ENCODE results near the gene RHBDD1. TPM values are rescaled to one million over a fixed set of nuclear protein-coding genes. Genes with fewer than 3 reads are reported as not detected.

The RHBDD1 gene
- polyA plus RNA-seq, 2 donors, result 3.9 to 5.2 TPM

- 94% methylated on average over 5 of the region's 5 CpGs for WGBS, 2 donors
- Histone ChIP-seq H3K27ac (ENCODE audit: low read depth in 2 of 2, low read length in 1 of 2) (no peak overlapping the region), H3K4me1 (ENCODE audit: control insufficient read depth in 2 of 2, insufficient read depth in 2 of 2, low read length in 1 of 2) (no peaks in the 10 kb centered on the region), H3K36me3 (ENCODE audit: control insufficient read depth in 2 of 2, insufficient read depth in 2 of 2, low read length in 1 of 2) (peaks cover 3 to 4% of the 10 kb centered on the region in 2 donors), H3K27me3 (ENCODE audit: control insufficient read depth in 1 of 2, insufficient read depth in 2 of 2, low read length in 2 of 2) (no peaks in the 10 kb centered on the region), H3K4me3 (ENCODE audit: low read depth in 1 of 2, low read length in 2 of 2) (no peak overlapping the region), H3K9me3 (ENCODE audit: control insufficient read depth in 2 of 2, insufficient read depth in 1 of 2, low read depth in 1 of 2, low read length in 1 of 2) (no peaks in the 10 kb centered on the region)
Observed at GRCh38 chr2:226875438-226876225, 39.8 kb downstream of the RHBDD1 start.

DNA sequence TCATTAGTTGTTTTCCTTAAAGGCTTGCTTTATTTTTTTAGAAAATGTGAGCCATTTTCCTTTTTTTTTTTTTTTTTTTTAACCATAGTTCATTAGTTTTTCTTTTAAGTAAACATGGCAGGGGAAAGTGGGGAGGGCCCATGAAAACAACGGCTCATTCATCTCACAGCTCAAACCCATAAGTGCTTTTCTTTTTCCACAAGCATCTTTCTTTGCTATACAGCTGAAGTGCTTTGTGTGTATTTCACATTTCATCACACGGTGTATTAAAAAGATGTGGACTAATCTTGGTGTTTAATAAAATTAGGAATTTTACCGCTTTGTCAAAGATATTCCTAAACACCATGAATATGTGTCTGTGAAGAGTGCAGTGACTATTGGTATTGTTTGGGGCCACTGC lies 41.6 kb downstream of the RHBDD1 start:
- H3K4me1 ChIP-seq (ENCODE audit: control insufficient read depth in 2 of 2, insufficient read depth in 2 of 2, low read length in 1 of 2), result no peaks in the 10 kb centered on the region
- H3K9me3 ChIP-seq (ENCODE audit: control insufficient read depth in 2 of 2, insufficient read depth in 1 of 2, low read depth in 1 of 2, low read length in 1 of 2), result no peaks in the 10 kb centered on the region
- H3K4me3 ChIP-seq (ENCODE audit: low read depth in 1 of 2, low read length in 2 of 2), result no peak overlapping the region
- H3K27me3 ChIP-seq (ENCODE audit: control insufficient read depth in 1 of 2, insufficient read depth in 2 of 2, low read length in 2 of 2), result no peaks in the 10 kb centered on the region
- H3K36me3 ChIP-seq (ENCODE audit: control insufficient read depth in 2 of 2, insufficient read depth in 2 of 2, low read length in 1 of 2), result peaks cover 3 to 4% of the 10 kb centered on the region in 2 donors
- 92 to 93% methylated on average over 3 of the region's 3 CpGs for WGBS, 2 donors
- no peak overlapping the region for H3K27ac ChIP-seq (ENCODE audit: low read depth in 2 of 2, low read length in 1 of 2)

DNA sequence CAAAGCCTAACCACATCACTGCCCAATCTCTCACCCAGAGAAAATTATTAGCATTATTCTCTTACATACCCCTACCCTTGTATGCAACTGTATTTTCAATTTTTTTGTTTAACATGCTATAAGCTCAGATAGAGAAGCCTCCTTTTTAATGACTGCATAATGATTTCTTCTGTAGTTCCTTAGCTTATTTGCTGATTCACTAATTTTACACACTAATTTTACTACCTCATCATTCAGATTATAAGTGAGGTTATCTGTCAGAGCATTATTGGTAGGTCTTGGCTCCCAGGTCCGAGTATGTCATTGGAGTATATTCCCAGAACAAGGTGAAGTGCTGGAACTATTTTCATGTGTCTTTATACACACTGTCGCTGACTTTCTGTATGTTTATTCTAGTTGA lies 45.4 kb downstream of the RHBDD1 start:
- WGBS, 2 donors, result 93 to 95% methylated on average over 2 of the region's 2 CpGs
- peaks cover 0 to 3% of the 10 kb centered on the region in 2 donors for H3K36me3 ChIP-seq (ENCODE audit: control insufficient read depth in 2 of 2, insufficient read depth in 2 of 2, low read length in 1 of 2)
- no peaks in the 10 kb centered on the region for H3K9me3 ChIP-seq (ENCODE audit: control insufficient read depth in 2 of 2, insufficient read depth in 1 of 2, low read depth in 1 of 2, low read length in 1 of 2)
- no peak overlapping the region for H3K4me3 ChIP-seq (ENCODE audit: low read depth in 1 of 2, low read length in 2 of 2)
- H3K4me1 ChIP-seq (ENCODE audit: control insufficient read depth in 2 of 2, insufficient read depth in 2 of 2, low read length in 1 of 2), result no peaks in the 10 kb centered on the region
- H3K27ac ChIP-seq (ENCODE audit: low read depth in 2 of 2, low read length in 1 of 2), result no peak overlapping the region
- no peaks in the 10 kb centered on the region for H3K27me3 ChIP-seq (ENCODE audit: control insufficient read depth in 1 of 2, insufficient read depth in 2 of 2, low read length in 2 of 2)

DNA sequence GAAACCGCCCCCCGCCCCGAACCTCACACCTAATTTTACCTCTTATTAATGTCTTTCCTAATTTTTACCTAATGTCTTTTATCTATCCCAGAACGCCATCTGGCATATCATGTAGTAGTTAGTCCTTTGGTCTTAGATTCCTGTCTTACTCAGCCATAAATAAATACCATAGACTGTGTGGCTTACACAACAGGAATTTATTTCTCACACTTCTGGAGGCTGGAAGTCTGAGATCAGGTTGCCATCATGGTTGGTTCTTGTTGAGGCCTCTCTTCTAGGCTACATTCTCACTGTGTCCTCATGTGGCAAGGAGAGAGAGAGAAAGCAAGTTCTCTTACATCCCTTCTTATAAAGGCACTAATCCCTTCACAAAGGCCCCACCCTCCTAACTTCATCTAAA lies 46.8 kb downstream of the RHBDD1 start:
- Histone ChIP-seq H3K4me3 (ENCODE audit: low read depth in 1 of 2, low read length in 2 of 2) (no peak overlapping the region), H3K36me3 (ENCODE audit: control insufficient read depth in 2 of 2, insufficient read depth in 2 of 2, low read length in 1 of 2) (peaks cover 0 to 5% of the 10 kb centered on the region in 2 donors), H3K9me3 (ENCODE audit: control insufficient read depth in 2 of 2, insufficient read depth in 1 of 2, low read depth in 1 of 2, low read length in 1 of 2) (no peaks in the 10 kb centered on the region), H3K4me1 (ENCODE audit: control insufficient read depth in 2 of 2, insufficient read depth in 2 of 2, low read length in 1 of 2) (no peaks in the 10 kb centered on the region), H3K27ac (ENCODE audit: low read depth in 2 of 2, low read length in 1 of 2) (no peak overlapping the region), H3K27me3 (ENCODE audit: control insufficient read depth in 1 of 2, insufficient read depth in 2 of 2, low read length in 2 of 2) (no peaks in the 10 kb centered on the region)
- WGBS, 2 donors, result 91 to 99% methylated on average over 4 of the region's 4 CpGs

GRCh38 chr2:226883296-226883795 lies 47.5 kb downstream of the RHBDD1 start:
- no peak overlapping the region for H3K4me3 ChIP-seq (ENCODE audit: low read depth in 1 of 2, low read length in 2 of 2)
- no peaks in the 10 kb centered on the region for H3K4me1 ChIP-seq (ENCODE audit: control insufficient read depth in 2 of 2, insufficient read depth in 2 of 2, low read length in 1 of 2)
- H3K27me3 ChIP-seq (ENCODE audit: control insufficient read depth in 1 of 2, insufficient read depth in 2 of 2, low read length in 2 of 2), result no peaks in the 10 kb centered on the region
- H3K9me3 ChIP-seq (ENCODE audit: control insufficient read depth in 2 of 2, insufficient read depth in 1 of 2, low read depth in 1 of 2, low read length in 1 of 2), result no peaks in the 10 kb centered on the region
- no peak overlapping the region for H3K27ac ChIP-seq (ENCODE audit: low read depth in 2 of 2, low read length in 1 of 2)
- WGBS, 2 donors, result 94 to 99% methylated on average over 4 of the region's 4 CpGs
- H3K36me3 ChIP-seq (ENCODE audit: control insufficient read depth in 2 of 2, insufficient read depth in 2 of 2, low read length in 1 of 2), result peaks cover 0 to 4% of the 10 kb centered on the region in 2 donors

GRCh38 chr2:226884166-226884565 lies 48.3 kb downstream of the RHBDD1 start:
- Histone ChIP-seq H3K4me3 (ENCODE audit: low read depth in 1 of 2, low read length in 2 of 2) (no peak overlapping the region), H3K36me3 (ENCODE audit: control insufficient read depth in 2 of 2, insufficient read depth in 2 of 2, low read length in 1 of 2) (peaks cover 0 to 2% of the 10 kb centered on the region in 2 donors), H3K9me3 (ENCODE audit: control insufficient read depth in 2 of 2, insufficient read depth in 1 of 2, low read depth in 1 of 2, low read length in 1 of 2) (no peaks in the 10 kb centered on the region), H3K27me3 (ENCODE audit: control insufficient read depth in 1 of 2, insufficient read depth in 2 of 2, low read length in 2 of 2) (no peaks in the 10 kb centered on the region), H3K27ac (ENCODE audit: low read depth in 2 of 2, low read length in 1 of 2) (no peak overlapping the region), H3K4me1 (ENCODE audit: control insufficient read depth in 2 of 2, insufficient read depth in 2 of 2, low read length in 1 of 2) (no peaks in the 10 kb centered on the region)

DNA sequence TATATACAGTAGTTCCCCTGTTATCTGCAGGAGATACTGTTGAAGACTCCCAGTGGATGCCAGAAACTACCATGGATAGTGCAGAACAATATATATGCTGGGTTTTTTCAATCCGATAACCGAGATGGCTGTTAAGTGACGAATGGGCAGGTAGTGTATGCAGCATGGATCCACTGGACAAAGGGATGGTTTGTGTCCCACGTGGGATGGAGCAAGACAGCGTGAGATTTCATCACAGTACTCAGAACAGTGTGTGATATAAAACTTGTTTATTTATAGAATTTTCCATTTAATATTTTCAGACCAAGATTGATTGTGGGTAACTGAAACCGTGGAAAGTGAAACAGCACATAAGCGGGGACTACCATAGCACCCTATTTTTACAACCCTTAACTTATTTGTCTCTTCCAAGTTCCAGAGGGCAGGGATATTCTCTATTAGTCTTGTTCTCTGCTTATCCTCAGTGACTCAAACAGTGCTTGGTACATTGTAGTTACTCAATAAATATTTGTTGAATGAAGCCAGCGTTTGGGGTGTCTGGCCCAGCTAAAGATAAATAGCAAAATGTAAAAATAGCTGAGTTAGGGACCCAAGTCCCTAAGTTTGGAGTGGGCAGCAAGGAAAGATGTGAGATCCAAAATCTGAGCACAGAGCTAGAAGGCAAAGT lies 50.0 kb downstream of the RHBDD1 start:
- Histone ChIP-seq H3K4me1 (ENCODE audit: control insufficient read depth in 2 of 2, insufficient read depth in 2 of 2, low read length in 1 of 2) (no peaks in the 10 kb centered on the region), H3K36me3 (ENCODE audit: control insufficient read depth in 2 of 2, insufficient read depth in 2 of 2, low read length in 1 of 2) (peaks cover 0 to 2% of the 10 kb centered on the region in 2 donors), H3K27me3 (ENCODE audit: control insufficient read depth in 1 of 2, insufficient read depth in 2 of 2, low read length in 2 of 2) (no peaks in the 10 kb centered on the region), H3K27ac (ENCODE audit: low read depth in 2 of 2, low read length in 1 of 2) (no peak overlapping the region), H3K4me3 (ENCODE audit: low read depth in 1 of 2, low read length in 2 of 2) (no peak overlapping the region), H3K9me3 (ENCODE audit: control insufficient read depth in 2 of 2, insufficient read depth in 1 of 2, low read depth in 1 of 2, low read length in 1 of 2) (peaks cover 0 to under 1% of the 10 kb centered on the region in 2 donors)
- 85 to 89% methylated on average over 8 of the region's 8 CpGs for WGBS, 2 donors

DNA sequence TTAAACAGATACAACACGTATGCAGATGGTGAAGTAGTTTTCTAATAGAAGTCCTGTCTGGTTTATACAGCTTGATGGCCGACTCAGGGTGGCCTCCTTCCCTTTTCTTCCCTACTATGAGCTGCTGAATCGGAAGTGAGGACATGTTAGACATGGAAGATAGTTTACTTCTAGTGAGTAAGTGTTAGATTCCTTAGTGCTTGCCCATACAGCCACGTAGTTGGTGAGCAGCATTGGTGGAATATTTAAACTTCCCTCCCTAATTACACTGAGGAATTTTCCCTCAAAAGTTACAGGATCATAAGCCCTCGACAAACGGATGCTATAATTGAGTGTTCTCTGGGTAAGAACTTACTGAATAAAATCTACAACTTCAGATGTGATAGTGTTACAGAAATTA lies 52.1 kb downstream of the RHBDD1 start:
- Histone ChIP-seq H3K27me3 (ENCODE audit: control insufficient read depth in 1 of 2, insufficient read depth in 2 of 2, low read length in 2 of 2) (no peaks in the 10 kb centered on the region), H3K4me1 (ENCODE audit: control insufficient read depth in 2 of 2, insufficient read depth in 2 of 2, low read length in 1 of 2) (no peaks in the 10 kb centered on the region), H3K4me3 (ENCODE audit: low read depth in 1 of 2, low read length in 2 of 2) (no peak overlapping the region), H3K27ac (ENCODE audit: low read depth in 2 of 2, low read length in 1 of 2) (no peak overlapping the region), H3K36me3 (ENCODE audit: control insufficient read depth in 2 of 2, insufficient read depth in 2 of 2, low read length in 1 of 2) (peaks cover 0 to 2% of the 10 kb centered on the region in 2 donors), H3K9me3 (ENCODE audit: control insufficient read depth in 2 of 2, insufficient read depth in 1 of 2, low read depth in 1 of 2, low read length in 1 of 2) (peaks cover 0 to 4% of the 10 kb centered on the region in 2 donors)
- WGBS, 2 donors, result 82 to 84% methylated on average over 6 of the region's 6 CpGs

GRCh38 chr2:226888378-226888965 lies 52.6 kb downstream of the RHBDD1 start:
- Histone ChIP-seq H3K4me1 (ENCODE audit: control insufficient read depth in 2 of 2, insufficient read depth in 2 of 2, low read length in 1 of 2) (no peaks in the 10 kb centered on the region), H3K36me3 (ENCODE audit: control insufficient read depth in 2 of 2, insufficient read depth in 2 of 2, low read length in 1 of 2) (peaks cover 0 to 2% of the 10 kb centered on the region in 2 donors), H3K9me3 (ENCODE audit: control insufficient read depth in 2 of 2, insufficient read depth in 1 of 2, low read depth in 1 of 2, low read length in 1 of 2) (peaks cover 0 to 4% of the 10 kb centered on the region in 2 donors), H3K4me3 (ENCODE audit: low read depth in 1 of 2, low read length in 2 of 2) (no peak overlapping the region), H3K27me3 (ENCODE audit: control insufficient read depth in 1 of 2, insufficient read depth in 2 of 2, low read length in 2 of 2) (no peaks in the 10 kb centered on the region), H3K27ac (ENCODE audit: low read depth in 2 of 2, low read length in 1 of 2) (no peak overlapping the region)
- 76 to 82% methylated on average over 2 of the region's 2 CpGs for WGBS, 2 donors

Data from esophagus (tissue), 2 donors.